Epidermal melanocyte (primary cell): ENCODE measurements around the gene C1QTNF8.

Source experiments
- DNase-seq: peaks from one replicate; pipeline ENCODE4 v3.0.0; 2011; ENCODE audit warnings: low spot score; ENCODE audit not compliant: insufficient read length

C1QTNF8 gene

GRCh38 chr16:1045993-1046911, 49.8 kb downstream of the C1QTNF8 start:
- no peak for DNase-seq

- DNase-seq = no peak
Measured at GRCh38 chr16:1045310-1045992, 50.6 kb downstream of the C1QTNF8 start.

GRCh38 chr16:1044460-1045309, 51.4 kb downstream of the C1QTNF8 start:
- DNase-seq = no peak

GRCh38 chr16:1043881-1044451, 52.1 kb downstream of the C1QTNF8 start:
- DNase-seq = no peak

- DNase-seq = no peak
Measured at GRCh38 chr16:1042866-1043265, 53.2 kb downstream of the C1QTNF8 start.

GRCh38 chr16:1042049-1042744, 53.8 kb downstream of the C1QTNF8 start:
- DNase-seq = no peak

GRCh38 chr16:1040346-1040745, 55.7 kb downstream of the C1QTNF8 start:
- no peak for DNase-seq

- DNase-seq = no peak
Measured at GRCh38 chr16:1039762-1040161, 56.3 kb downstream of the C1QTNF8 start.

- no peak for DNase-seq
Measured at GRCh38 chr16:1038932-1039331, 57.1 kb downstream of the C1QTNF8 start.
